DMS53 (cell line): ENCODE data around the gene ULK4.
A peak's percentile ranks its signal among the peaks of the same experiment; 100 is the strongest.

Experiments
- DNase-seq: peaks from one replicate; lab custom pipeline; 2025; lab: John Stamatoyannopoulos, UW

The ULK4 gene

DNA sequence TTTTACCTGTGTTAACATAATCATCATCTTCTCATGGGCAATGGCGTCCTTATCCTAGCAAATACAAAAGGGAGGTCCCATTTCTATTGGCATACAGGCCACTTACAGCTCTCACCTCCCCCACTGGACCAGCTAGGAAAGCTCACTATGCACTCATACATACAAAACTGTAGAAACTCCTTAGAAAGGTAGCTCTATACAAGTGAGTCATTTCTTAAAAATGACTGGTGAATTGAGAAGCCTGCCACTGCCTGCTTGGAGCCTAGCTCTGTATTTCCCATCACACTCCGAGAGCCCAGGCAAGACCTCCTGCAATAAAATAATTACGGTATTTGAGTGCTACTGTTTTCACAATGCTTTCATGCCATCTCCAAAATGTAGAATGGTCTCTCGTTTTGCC, 321.8 kb downstream of the ULK4 start:
- DNase-seq: no peak

GRCh38 chr3:41638381-41638780, 323.5 kb downstream of the ULK4 start:
- no peak for DNase-seq

GRCh38 chr3:41632700-41633099, 329.2 kb downstream of the ULK4 start:
- no peak for DNase-seq

GRCh38 chr3:41630708-41631107, 331.2 kb downstream of the ULK4 start:
- peak; percentile 24 for DNase-seq

GRCh38 chr3:41629986-41630385, 331.9 kb downstream of the ULK4 start:
- DNase-seq: no peak

DNA sequence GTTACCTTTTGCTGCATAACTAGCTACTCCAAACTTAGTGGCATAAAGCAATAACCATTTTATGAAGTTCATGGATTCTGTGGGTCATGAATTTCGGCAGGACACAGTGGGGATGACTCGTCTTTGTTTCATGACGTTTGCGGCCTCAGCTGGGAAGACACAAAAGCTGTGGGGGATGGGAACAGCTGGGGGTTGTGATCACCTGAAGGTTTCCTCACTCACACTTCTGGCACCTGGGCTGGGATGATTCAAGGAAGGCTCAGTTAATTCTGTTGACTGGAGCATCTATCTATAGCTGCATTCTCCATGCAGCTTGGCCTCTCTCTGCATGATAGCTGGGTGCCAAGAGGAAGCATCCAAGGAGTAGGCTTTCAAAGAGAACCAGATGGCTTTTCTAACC, 332.8 kb downstream of the ULK4 start:
- no peak for DNase-seq

DNA sequence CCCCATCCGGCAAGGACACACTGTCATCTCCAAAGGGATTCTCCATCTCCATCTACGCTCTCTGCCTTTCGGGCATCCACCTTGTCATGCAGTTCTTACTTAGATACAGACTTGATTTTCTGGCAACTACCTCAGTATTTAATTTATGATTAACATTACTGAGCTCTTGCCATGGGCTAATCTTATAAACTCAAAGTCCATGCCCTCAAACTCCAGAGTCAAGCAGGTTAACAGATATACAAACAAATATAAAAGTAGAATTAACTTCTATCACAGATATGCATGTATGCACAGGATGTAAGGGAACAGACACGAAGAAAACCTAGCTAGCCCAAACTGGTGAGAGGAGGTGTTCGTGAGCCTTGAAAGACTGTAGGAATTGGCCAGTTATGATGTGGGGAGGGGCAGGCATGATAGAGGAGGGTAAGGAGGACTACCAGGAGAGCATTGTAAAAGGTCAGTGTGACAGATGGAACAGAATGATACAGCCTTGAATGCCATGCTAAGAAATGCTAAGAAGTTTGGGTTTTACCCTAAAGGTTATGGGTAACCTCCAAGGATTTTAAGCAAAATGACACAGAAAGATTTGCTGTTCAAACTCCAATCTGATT, 334.3 kb downstream of the ULK4 start:
- DNase-seq: no peak

DNA sequence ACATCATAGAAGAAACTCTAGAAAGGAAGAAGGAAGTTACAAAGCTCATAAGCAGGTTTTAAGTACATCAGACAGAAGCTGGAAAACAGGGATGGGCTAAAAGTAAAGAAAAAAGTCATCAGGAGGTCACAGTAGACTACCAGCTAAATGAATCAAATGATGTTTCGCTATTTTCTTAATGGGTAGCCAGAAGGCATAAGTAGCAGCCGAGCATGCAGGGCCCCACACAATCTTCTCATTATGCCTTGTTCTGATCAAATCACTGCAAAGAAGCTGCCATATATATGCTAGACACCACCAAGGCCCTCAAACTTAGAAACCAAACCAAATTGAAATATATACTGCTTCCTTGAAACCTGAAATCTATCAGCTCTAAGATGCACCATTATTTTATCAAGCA, 349.1 kb downstream of the ULK4 start:
- DNase-seq: no peak

DNA sequence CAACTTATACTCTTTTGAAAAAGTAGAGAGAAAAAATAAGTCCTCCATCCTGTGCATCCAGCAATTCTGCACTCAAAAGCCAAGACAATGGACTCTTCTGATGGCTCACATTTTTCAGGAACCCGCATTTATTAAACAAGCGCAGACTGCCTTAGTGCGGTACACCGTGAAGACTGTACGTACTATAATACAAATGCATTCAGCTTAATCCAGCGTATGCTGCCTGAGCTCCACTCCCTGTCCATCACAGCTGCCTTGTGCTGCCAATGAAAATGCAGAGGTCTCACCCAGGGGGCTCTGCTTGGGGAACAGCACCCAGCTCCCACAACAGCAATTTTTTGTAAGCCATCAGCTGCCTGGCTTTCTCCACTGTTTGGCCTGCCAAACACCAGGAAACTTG, 350.9 kb downstream of the ULK4 start:
- DNase-seq: no peak

DNA sequence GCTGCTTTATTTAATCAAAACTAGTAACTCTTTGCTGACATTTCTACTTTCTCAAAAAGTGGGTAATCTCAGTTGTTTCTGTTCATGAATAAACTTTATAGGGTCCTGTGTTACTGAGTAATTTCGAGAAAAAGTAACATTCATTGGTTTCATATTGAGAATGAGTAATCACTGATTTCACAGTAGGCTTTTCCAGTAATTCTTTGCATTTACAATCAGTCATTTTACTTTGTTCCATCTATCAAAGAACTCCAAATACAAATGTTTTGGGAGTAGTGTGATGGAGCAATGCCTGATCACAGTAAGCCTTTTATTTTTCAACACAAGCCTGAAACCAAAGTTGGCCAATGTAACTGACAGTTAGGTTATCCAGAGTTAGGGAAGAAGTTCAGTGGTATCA, 353.6 kb downstream of the ULK4 start:
- no peak for DNase-seq

DNA sequence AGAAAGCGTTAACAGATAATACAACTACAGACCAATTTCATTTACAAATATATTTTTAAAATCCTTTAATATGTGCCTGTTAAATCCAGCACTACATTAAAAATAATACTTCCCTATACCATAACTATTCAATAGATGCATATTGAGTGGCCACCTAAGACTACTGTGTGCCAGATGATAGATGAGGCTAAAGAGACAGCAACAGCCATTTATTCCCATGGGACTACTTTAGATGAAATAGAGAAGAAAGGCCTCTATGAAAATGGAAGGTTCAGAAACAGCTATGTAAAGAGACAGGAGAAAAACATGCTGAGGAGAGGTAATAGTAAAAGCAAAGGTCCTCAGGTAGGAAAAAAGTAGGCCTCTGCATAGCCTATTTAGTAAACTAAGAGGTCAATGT, 358.1 kb downstream of the ULK4 start:
- DNase-seq: no peak

DNA sequence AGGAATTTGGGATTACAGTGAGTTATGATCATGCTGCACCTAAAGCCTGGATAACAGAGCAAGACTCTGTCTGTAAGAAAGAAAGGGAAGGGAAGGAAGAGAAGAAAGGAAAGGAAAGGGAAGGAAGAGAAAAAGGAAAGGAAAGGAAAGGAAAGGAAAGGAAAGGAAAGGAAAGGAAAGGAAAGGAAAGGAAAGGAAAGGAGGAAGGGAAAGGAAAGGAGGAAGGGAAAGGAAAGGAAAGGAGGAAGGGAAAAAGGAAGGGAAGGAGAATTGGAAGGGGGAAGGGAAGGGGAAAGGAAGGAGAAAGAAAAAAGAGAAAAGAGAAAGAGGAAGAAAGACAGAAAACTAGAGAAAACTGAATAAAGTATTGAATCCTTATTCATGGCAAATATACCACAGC, 359.8 kb downstream of the ULK4 start:
- no peak for DNase-seq

DNA sequence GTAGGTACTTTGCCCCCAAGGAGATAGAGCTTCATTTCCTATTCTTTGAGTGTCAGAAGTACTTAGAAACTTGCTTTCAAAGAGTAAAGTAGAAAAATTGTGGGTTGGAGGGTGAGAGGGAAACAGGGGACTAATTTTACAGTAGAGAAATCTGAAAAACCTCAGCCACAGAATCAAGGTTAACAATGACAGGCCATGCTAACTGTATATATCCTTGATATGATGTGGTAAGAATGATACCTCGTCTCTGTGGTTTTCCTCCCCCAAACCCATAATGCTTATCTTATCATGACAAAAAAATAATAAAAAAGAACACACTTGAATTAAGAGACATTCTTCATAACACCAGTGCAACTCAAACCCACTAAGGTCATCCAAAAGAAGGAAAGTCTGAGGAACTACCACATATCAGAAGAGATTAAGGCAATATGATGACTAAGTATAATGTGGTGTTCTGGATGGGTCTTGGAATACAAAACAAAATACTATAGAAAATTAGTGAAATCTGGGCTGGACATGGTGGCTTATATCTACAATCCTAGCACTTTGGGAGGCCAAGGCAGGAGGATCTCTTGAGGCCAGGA, 360.4 kb downstream of the ULK4 start:
- DNase-seq: no peak

DNA sequence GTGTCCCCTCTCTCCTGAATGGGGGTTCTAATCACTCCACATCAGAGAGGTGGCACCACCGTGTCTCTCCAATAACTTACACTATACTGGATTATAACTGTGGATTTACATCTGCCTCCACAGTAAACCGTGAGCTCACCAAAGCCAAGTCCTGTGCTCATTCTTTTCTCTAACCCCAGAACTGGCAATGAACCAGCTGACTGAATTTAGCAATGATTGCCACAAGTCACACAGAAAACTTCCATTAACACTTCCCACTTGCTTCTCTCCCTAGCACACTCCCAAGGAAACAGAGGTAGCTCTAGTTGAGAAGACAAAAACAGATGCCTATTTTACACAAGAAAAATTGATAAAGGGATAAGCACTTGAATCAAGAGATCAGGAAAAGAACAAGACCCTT, 361.3 kb downstream of the ULK4 start:
- DNase-seq: no peak

GRCh38 chr3:41599127-41599484, 362.8 kb downstream of the ULK4 start:
- DNase-seq: no peak

DNA sequence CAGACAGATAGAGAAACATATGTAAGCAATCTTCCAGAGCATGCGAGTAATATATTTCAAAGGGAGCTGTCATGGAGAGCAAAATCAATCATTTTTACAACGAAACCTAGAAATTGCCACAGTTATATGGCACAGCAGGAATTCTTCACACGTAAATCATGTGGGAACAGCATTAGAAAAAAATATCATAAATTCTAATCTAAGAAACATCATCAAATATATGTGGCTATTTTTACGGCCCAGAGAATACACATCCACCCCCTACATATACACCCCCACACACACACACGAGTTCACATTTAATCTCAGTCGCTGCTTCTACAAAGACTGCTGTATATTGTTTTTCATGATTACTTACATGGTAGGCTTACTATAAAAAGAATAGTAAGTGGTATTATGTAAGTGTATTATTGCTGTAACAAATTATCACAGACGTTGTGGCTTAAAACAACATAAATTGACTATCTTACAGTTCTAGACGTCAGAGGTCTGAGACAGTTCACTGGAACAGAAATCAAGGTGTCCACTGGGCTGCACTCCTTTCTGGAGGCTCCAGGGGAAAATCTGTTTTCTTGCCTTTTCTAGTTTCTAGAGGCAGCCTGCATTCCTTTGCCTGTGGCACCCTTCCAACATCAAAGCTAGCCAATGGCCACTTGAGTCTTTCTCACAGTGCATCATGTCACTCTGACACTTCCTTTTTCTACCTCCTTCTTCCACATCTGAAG, 363.3 kb downstream of the ULK4 start:
- no peak for DNase-seq

DNA sequence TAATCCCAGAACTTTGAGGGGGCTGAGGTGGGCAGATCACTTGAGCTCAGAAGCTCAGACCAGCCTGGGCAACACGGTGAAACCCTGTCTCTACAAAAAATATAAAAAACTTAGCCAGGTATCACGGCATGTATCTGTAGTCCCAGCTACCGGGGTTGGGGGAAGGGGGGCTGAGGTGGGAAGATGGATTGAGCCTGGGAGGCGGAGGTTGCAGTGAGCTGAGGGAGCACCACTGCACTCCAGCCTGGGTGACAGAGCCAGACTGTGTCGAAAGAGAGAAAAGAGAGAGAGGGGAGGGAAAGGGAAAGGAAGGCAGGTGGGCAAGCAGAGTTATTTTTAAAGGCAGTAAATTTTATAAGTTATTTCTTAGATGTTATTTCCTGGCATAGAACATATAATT, 368.1 kb downstream of the ULK4 start:
- DNase-seq: no peak

DNA sequence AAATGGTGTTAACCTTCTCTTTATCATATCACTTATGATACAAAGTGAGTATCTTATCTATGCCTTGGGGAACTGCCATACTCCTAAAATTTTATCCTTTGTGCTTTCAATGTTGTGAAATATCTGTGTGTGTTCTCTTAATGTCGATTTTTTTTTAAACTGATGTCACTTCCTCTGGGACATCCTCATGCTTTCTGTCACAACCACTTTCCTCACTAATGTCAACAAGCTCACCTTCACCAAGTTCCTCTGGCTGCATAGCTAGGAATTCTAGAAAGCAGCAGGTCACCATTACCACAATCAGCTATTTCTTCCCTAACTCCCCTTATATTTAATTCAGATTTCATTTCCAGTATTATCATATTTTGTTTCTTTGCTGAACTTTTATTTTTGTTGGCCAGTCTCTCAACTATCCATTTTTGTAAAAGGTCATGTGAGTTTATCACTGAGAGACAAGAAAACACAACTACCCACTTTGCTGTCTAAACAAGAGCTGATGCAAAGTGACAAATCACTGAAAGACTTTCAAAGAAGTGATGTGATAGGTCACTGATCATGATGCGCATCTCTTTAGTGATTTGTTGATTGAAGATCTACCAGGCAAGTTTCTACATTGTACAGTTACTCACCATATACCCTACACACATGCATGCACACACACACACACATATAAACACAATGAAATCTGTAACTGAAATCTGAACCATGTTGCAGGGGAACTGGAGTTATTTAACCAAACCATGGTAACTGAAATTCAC, 369.0 kb downstream of the ULK4 start:
- peak; percentile 29 for DNase-seq

- no peak for DNase-seq
These were observed 378.9 kb downstream of the ULK4 start for GRCh38 chr3:41583014-41583413.

GRCh38 chr3:41581700-41582099, 380.2 kb downstream of the ULK4 start:
- DNase-seq: no peak

DNA sequence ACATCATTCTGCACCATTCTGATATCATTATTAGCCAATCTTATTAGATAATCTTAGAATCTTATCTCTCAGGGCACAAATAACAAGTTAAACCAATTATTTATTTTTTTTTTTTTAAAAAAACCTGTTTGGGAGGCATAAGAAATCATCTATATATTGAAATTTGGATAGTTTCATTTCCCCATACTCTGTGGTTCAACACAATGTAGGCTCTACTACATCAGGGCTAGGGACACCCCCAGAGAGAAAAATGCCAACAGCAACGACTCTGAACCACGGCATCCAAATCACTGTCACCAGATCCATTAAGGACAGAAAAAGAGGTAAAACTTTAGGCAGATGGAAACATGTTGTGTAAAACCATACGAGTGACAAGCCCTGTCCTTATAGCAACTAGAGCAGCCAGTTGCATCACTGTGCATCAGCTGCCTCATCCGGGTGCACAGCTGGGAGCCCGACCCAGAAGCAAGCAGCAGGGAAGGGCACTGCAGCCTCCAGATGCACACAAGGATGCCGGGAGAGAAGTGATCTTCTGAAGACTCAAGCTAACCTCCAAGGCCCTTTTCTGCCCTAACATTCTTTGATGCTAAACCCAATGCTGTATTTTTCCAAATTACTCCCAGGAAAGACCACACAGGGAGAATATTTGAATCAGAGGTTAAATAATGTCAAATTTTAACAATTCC, 381.5 kb downstream of the ULK4 start:
- no peak for DNase-seq

DNA sequence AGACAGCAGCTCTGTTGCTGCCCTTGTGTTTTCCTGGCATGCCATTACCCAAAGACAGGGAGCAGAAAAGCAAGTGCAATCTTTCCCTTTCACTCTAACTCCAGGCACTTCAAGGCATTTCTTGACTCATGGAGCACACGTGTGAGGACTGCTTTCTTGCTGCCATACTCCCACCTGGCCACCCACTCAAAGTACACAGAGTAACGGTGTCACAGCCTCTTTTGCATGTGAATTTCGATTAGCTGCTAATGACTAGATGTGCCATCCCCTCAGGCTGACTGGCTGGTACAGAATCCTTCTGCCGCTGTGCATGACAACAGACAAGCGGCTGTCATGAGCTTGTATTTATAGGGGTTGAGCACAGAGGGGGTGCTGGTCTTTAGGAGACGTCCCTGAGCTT, 382.0 kb downstream of the ULK4 start:
- DNase-seq: no peak

GRCh38 chr3:41578798-41579197, 383.1 kb downstream of the ULK4 start:
- no peak for DNase-seq
